CD4-positive, alpha-beta T cell treated with Interleukin-15 for 1 hour (primary cell): Measurements from ENCODE around the gene GRWD1.
"Not testable (repeated sequence)": the region's sequence is repeated elsewhere in the genome, so short reads cannot be mapped to it uniquely, and the experiment has no call there.

Experiments
- DNase-seq: peaks from one replicate; pipeline ENCODE4 v3.0.0-alpha.2; 2020

GRWD1 gene

GRCh38 chr19:48480558-48481500, 35.0 kb downstream of the GRWD1 start:
- peak; percentile 50 for DNase-seq

DNA sequence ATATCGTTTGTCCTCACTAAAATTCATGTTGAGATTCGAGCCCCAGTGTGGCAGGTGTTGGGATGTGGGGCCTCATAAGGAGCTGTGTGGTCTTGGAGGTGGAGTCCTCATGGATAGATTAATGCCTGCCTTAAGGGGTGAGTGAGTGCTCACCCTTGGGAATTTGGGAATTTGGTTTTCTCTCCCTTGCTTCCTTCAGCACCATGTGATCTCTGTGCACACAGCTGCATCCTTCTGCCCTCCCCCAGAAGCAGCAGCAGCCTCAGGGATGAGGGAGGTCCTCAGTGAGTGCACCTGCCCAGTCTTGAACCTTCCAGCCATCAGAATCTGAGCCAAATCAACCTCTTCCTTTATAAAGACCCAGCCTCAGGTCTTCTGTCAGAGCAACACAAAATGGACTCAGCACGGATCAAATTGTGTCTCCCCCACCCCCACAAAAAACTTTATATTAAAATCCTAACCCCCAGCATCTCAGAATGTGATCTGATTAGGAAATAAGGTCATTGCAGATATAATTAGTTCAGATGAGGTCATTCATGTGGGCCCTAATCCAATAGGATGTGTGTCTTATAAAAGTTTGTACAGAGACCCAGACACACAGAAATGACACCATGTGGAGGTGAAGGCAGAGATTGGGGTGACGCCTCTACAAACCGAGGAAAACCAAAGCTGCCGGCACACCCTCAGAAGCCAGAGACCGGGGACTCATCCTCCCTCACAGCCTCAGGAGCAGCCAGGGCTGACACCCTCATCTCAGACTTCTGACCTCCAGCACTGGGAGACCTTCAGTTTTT, 36.3 kb downstream of the GRWD1 start:
- no peak for DNase-seq

DNA sequence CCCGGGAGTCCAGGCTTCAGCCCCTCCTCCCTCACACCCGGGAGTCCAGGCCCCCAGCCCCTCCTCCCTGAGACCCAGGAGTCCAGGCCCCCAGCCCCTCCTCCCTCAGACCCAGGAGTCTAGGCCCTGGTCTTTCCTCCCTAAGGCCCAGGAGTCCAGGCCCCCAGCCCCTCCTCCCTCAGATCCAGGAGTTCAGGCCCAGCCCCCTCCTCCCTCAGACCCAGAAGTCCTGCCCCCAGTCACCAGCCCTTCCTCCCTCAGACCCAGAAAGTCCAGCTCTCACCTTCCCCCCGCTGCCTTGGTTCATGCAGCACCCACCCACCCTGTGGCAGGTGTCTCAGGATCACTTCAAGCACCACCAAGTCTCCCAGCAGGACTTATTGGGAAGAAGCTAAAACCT, 37.5 kb downstream of the GRWD1 start:
- DNase-seq, result no peak

- no peak for DNase-seq
Observed at GRCh38 chr19:48484247-48484893, 38.6 kb downstream of the GRWD1 start.

DNA sequence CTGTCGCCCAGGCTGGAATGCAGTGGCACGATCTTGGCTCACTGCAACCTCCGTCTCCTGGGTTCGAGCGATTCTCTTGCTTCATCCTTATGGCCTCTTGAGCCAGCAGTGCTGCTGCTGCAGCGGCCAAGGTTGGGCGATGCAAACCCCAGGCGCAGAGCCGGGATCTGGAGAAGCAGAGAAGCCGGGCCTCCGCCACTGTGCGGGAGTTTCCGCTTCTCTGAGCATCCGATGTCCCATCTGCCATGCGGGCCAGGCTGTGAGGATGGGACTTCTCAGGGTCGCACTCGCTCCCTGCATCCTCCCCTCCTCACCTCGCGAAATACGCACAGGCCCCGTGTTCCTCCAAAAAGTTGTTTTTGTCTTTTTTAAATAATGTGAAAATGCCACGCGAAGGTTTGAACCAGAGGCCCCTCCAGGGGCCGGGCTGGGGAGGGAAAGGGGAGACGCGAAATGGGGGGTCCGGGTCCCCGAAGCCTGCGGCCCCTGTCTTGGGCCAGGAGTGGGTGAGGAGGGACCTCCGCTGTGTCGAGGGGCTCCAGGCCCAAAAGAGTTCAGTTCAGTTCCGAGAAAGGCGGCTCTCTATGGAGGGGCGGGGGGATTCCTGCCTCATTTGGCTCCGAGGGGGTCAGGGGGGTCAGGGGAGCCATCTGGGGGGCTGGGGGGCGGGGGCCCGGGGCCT, 39.3 kb downstream of the GRWD1 start:
- DNase-seq, result no peak

DNA sequence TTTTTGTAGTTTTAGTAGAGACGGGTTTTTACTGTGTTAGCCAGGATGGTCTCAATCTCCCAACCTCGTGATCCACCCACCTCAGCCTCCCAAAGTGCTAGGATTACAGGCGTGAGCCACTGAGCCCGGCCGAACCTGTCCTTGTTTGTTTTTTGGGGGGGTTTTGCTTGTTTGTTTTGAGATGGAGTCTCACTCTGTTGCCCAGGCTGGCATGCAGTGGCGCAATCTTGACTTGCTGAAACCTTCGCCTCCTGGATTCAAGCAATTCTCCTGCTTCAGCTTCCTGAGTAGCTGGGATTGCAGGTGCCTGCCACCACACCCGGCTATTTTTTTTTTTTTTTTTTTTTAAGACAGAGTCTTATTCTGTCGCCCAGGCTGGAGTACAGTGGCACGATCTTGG, 40.9 kb downstream of the GRWD1 start:
- not testable (repeated sequence) for DNase-seq

GRCh38 chr19:48487544-48487943, 41.8 kb downstream of the GRWD1 start:
- no peak for DNase-seq

- DNase-seq, result no peak
Observed at GRCh38 chr19:48487948-48488347, 42.2 kb downstream of the GRWD1 start.

DNA sequence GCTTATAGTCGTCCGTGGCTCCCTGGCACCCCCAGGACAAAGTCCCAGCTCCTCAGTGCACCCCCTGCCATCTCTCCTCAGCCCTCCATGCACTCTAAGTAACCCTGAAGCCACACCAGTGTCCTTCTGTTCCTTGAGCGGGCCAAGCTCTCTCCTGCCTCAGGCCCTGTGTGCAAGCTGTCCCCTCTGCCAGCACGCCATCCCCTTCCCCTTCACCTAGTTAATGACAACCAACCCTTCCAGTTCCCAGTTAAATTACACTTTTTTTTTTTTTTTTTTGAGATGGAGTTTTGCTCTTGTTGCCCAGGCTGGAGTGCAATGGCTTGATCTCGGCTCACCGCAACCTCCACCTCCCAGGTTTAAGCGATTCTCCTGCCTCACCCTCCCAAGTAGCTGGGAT, 42.7 kb downstream of the GRWD1 start:
- not testable (repeated sequence) for DNase-seq

GRCh38 chr19:48489608-48490216, 43.9 kb downstream of the GRWD1 start:
- DNase-seq, result peak; percentile 78

DNA sequence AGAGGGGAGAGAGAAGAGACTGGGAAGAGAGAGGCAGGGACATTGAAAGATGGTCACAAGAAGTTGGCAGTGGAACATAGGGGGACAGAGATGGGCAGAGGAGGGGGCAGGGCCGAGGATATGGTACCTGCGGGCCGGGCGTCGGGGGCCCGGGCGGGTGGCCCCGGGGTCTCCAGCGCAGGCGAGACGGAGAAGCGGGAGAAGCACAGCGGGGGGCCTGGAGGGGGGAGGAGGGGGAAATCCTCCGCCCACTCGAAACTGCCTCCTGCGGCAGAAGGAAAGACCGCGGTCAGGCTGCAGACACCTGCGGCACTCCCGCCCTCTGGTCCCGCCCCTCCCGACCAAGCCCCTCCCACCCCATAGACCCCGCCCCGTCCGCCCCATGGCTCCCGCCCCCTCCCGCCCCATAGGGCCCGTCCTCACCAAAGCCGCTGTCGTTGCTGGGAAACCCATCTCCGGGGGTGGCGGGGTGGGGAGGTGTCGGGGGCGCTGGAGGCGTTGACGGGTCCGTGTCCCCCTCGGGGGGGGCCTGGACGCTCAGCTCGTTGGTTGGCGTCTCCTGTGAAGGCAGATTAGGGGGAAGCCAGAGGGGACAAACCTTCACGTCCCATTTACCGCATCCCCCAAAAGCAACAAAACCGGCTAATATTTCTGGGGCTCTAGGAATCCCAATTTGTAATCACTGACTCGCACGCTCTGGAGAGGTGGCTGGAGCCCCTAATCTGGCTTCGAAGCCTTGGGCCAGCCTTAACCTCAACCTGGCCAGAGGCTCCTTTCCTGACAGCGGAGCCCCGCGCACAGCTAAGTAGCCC, 45.4 kb downstream of the GRWD1 start:
- peak; percentile 79 for DNase-seq

DNA sequence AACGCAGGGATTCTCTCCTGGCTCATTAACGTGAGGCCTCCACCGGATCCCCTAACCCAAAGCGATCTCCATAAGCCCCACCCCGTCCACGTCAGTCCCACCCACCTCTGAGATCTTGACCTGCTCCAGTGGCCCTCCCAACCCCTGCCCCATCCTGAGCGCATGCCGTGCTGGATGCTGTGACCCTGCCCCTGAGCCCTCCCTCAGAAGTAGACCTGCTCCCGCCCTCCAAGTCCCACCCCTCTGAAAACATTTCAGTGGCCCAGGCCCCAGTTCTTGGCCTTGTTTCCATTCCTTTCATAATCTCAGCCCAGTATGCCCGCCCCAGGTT, 46.0 kb downstream of the GRWD1 start:
- no peak for DNase-seq

- peak; percentile 90 for DNase-seq
Observed at GRCh38 chr19:48492925-48493717, 47.3 kb downstream of the GRWD1 start.

GRCh38 chr19:48493718-48494401, 48.1 kb downstream of the GRWD1 start:
- no peak for DNase-seq

GRCh38 chr19:48495396-48495795, 49.6 kb downstream of the GRWD1 start:
- no peak for DNase-seq

GRCh38 chr19:48496959-48497727, 51.4 kb downstream of the GRWD1 start:
- no peak for DNase-seq

DNA sequence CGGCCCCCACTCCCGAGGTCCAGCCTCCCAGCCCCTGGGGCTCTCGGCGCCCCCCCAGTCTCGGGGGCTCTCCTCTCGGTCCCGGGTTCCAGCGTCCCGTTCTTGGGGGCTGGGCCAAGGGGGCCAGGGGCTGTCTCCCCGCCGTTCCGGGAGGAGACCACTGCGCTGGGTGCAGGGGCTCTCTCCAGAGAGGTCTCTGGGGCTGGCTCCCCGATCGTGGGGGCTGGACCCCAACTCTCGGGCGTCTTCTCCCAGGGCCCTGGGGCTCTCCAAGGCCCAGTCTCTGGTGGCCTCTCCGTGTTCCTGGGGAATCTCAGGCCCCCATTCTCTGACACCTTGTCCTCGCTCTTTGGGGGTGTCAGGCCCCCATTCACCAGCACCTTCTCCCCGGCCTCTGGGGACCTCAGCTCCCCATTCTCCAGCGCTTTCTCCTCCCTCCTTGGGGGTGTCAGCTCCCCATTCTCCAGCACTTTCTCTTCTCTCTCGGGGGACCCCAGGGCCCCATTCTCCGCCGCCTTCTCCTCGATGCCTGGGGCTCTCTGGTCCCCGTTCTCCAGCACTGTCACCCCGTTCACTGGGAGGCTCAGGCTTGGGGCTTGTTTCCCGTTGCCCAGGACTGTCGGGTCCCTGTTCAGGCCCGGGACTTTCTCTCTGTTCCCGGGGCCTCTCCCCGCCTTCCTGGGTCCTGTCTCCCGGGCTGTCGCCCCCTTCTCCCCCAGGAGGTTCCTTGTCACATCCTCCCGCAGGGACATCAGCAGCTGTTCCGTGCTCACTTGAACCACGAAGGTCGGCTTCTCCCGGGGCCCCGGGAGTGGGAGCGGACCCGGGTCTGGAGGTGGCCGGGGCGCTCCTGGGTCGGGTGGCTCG, 52.2 kb downstream of the GRWD1 start:
- no peak for DNase-seq

DNA sequence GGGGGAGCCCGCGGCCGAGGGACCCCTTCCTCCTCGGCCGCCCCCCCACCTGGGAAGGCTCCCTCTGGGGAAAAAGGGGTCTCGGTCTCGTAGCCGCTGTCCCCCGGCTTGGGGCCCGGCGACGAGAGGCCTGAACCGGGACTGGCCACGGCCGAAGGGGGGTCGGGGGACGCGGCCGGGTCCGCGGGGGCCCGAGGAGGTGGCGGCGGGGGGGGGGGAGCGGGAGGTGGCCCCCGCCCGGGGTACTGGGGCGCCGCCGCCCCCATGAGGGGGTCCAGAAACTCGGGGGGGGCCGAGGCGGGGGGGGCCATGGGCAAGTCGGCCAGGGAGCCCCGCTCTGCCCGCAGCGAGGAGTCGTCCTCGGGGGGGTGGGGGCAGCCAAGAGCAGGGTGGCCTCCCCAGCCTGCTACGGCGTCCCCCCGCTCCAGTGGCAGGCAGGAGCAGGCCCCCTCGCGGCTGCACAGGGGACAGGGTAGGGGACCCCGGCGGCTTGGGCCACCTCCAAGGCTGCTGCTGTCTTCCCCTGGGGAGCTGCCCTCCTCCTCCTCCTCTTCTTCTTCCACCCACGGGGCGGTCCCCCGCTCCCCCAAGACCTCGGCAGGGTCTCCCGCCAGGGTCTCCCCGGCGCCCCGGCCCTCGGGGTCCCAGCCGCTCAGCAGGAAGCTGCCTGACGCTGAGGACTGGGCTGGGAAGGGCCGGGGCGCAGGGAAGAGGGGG, 53.0 kb downstream of the GRWD1 start:
- no peak for DNase-seq
